Sigmoid colon (tissue), 7 donors: ENCODE results near the gene NOL9. TPM values are rescaled to one million over a fixed set of nuclear protein-coding genes. Genes with fewer than 3 reads are reported as not detected.

Experiments used
- DNase-seq: peaks from one replicate; pipeline ENCODE4 v3.0.0-alpha.2; 2019
- H3K27ac ChIP-seq, 4 donors: fragments of 200-600 bp; sonication (generic); one replicate each; pipeline ENCODE4 v1.5.1; 2016 to 2019; ENCODE audit warnings: mild to moderate bottlenecking in 1 of 4
- H3K27me3 ChIP-seq, 3 donors: fragments of 200-600 bp; sonication (generic); one replicate each; pipeline ENCODE4 v1.5.1; 2019; ENCODE audit warnings: mild to moderate bottlenecking in 1 of 3
- H3K36me3 ChIP-seq, 4 donors: fragments of 200-600 bp; sonication (generic); one replicate each; pipeline ENCODE4 v1.5.1; 2016 to 2019
- H3K4me1 ChIP-seq, 4 donors: fragments of 200-600 bp; sonication (generic); one replicate each; pipeline ENCODE4 v1.5.1; 2017 to 2019
- H3K4me3 ChIP-seq, 4 donors: fragments of 200-600 bp; sonication (generic); one replicate each; pipeline ENCODE4 v1.5.1; 2017 to 2019; ENCODE audit warnings: mild to moderate bottlenecking in 2 of 4, moderate library complexity in 1 of 4
- H3K9me3 ChIP-seq, 4 donors: fragments of 200-600 bp in 3 of 4; sonication (generic) in 3 of 4; one replicate each; pipeline versions ENCODE4 v1.5.1 to v1.6.1; 2013 to 2019
- EP300 ChIP-seq, 4 donors: sonication (generic); formaldehyde crosslinking; IDR thresholded peaks; one replicate each; pipeline ENCODE4 v1.6.1; 2017; ENCODE audit warnings: antibody characterized with exemption in 4 of 4
- POLR2A ChIP-seq, 2 donors: fragments of 450-650 bp; IDR thresholded peaks; one replicate each; pipeline ENCODE4 v1.6.1; 2016; ENCODE audit warnings: antibody characterized with exemption in 2 of 2, mild to moderate bottlenecking in 2 of 2, moderate library complexity in 2 of 2
- POLR2AphosphoS5 ChIP-seq, 4 donors: sonication (generic); formaldehyde crosslinking; IDR thresholded peaks; one replicate each; pipeline ENCODE4 v1.6.1; 2017; ENCODE audit warnings: antibody characterized with exemption in 4 of 4
- WGBS, 2 donors: extraction: QIAGEN DNeasy Blood & Tissue Kit; methylation state at CpG; one replicate each; pipeline ENCODE4 v1.1.7; 2013; 5-methylcytosine and 5-hydroxymethylcytosine counted together
- intact Hi-C: fragments of 100-400 bp; cut with DNase I; formaldehyde crosslinking; loops from one replicate; pipeline ENCODE4 v1.15.1; 2023
- polyA plus RNA-seq, 3 donors: library from polyadenylated mRNA; stranded (reverse); fragments of 200-250 nt; gene quantifications; one replicate each; pipeline ENCODE4 v1.2.3, GENCODE V29; 2013
- total RNA-seq, 4 donors: library from RNA; depleted of rRNA; stranded (reverse); fragments of >200 nt; gene quantifications; one replicate each; pipeline ENCODE4 v1.1.0, GENCODE V29; 2016
- TF ChIP-seq, protein P1 (sequence below), 4 experiments: fragments of 450-650 bp in 3 of 4; fragments of 200-600 bp in 1 of 4; IDR thresholded peaks; one replicate each; pipeline ENCODE4 v1.5.1; 2016 to 2019; ENCODE audit warnings: antibody characterized with exemption in 4 of 4, mild to moderate bottlenecking in 3 of 4, moderate library complexity in 2 of 4
- donor health status: healthy with polysubstance abuse.
- donor health status: Bipolar disorder and iron deficiency.
- donor health status: healthy.

NOL9 gene
- total and polyA plus RNA-seq, 7 donors = 1.2 to 29.6 (median 17.3) TPM

DNA sequence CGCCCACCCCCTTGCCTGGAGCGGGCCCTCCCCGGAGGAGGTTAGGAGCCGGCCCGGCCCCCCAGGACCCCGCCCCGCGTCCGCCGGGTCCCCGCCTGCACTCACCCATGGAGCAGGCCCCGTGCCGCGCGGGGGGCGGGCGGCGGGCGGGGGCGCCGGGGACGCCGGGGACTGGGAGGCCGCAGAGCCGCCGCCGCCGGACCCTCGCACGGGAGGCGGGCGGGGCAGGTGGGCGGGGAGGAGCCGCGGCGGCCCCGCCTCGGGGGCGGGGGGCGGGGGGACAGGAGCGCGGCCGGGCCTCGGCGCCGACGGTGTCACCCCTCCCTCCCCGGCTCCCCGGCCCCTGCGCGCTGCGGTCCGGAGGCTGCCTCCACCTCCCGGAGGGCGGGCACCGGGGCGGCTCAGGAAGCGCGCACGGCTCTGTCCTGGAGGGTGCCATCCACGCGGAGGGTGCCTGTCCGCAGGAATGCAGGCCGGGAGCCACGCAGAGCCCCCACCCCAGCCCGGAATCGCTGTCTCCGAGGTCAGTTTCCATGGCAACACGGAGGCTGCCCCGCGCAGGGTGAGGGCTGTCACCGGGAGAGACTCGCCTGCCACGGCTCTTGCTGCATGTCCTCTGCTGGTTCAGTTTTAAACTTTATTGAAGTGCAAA is 57.0 kb downstream of the NOL9 start:
- Histone ChIP-seq H3K4me1 (peaks cover 0 to 21% (median 17%) of the 10 kb centered on the region in 4 donors), H3K27me3 (peaks cover 0 to 19% (median 0%) of the 10 kb centered on the region in 3 donors), H3K27ac (peak overlapping the region; percentile 43 to 68 (median 53)), H3K9me3 (no peaks in the 10 kb centered on the region), H3K4me3 (peak overlapping the region; percentile 45 to 65 (median 58)), H3K36me3 (no peaks in the 10 kb centered on the region)
- WGBS, 2 donors = 1% methylated on average over 74 of the region's 74 CpGs
- intact Hi-C loops = no loop called here
- no peak for TF ChIP-seq POLR2AphosphoS5 (IDR thresholded peaks at IDR 0.05)
- TF ChIP-seq POLR2A (IDR thresholded peaks at IDR 0.05) = no peak
- TF ChIP-seq, protein P1, sequence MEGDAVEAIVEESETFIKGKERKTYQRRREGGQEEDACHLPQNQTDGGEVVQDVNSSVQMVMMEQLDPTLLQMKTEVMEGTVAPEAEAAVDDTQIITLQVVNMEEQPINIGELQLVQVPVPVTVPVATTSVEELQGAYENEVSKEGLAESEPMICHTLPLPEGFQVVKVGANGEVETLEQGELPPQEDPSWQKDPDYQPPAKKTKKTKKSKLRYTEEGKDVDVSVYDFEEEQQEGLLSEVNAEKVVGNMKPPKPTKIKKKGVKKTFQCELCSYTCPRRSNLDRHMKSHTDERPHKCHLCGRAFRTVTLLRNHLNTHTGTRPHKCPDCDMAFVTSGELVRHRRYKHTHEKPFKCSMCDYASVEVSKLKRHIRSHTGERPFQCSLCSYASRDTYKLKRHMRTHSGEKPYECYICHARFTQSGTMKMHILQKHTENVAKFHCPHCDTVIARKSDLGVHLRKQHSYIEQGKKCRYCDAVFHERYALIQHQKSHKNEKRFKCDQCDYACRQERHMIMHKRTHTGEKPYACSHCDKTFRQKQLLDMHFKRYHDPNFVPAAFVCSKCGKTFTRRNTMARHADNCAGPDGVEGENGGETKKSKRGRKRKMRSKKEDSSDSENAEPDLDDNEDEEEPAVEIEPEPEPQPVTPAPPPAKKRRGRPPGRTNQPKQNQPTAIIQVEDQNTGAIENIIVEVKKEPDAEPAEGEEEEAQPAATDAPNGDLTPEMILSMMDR (IDR thresholded peaks at IDR 0.05) = no peak
- no peak for TF ChIP-seq EP300 (IDR thresholded peaks at IDR 0.05)
- no peak for DNase-seq

DNA sequence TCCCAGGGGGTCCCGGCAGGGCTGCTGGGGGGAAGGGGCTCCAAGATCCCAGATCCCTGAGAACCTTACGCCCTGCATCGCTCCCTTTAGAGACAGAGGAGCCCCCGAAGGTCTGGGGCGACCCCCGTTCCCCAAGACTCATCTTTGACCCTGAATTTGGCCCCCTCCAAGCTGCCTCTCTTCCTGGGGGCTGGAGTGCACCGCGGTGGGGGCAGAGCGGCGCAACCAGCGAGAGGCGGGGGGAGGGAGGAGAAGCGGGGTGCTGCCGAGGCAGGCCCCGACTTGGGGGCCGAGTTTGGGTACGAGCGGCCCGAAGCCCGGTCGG is 57.5 kb downstream of the NOL9 start:
- no peak for DNase-seq
- TF ChIP-seq POLR2A (IDR thresholded peaks at IDR 0.05) (no peak), POLR2AphosphoS5 (IDR thresholded peaks at IDR 0.05) (no peak), EP300 (IDR thresholded peaks at IDR 0.05) (no peak)
- TF ChIP-seq, protein P1 (IDR thresholded peaks at IDR 0.05) = no peak
- intact Hi-C loops = no loop called here
- Histone ChIP-seq H3K36me3 (no peaks in the 10 kb centered on the region), H3K27ac (peak overlapping the region; percentile 43 to 68 (median 53)), H3K4me3 (peak overlapping the region; percentile 45 to 65 (median 58)), H3K4me1 (peaks cover 0 to 21% (median 17%) of the 10 kb centered on the region in 4 donors), H3K9me3 (no peaks in the 10 kb centered on the region), H3K27me3 (peaks cover 0 to 19% (median 0%) of the 10 kb centered on the region in 3 donors)
- WGBS, 2 donors = 3 to 8% methylated on average over 21 of the region's 21 CpGs

DNA sequence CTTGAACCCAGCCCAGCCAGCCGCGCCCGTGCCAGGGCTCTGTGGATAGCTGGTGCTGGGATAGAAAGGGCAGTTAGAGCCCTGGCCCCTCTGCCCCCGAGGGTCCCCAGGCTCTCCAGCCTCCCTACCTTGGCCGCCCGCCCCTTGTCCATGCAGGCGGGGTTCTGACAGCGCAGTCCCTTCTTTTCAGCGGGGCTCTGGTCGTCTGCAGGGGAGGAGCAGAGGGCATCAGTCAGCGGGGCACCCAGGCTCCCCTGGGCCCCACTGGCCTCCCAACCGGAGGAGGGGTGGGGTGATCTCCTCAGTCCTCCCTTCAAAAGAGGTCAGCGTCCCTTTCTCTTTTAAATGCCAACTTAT is 58.0 kb downstream of the NOL9 start:
- peak overlapping the region; percentile 45 to 65 (median 58) for H3K4me3 ChIP-seq
- intact Hi-C loops = no loop called here
- H3K4me1 ChIP-seq = peaks cover 0 to 21% (median 17%) of the 10 kb centered on the region in 4 donors
- WGBS, 2 donors = 16 to 30% methylated on average over 13 of the region's 13 CpGs
- peak overlapping the region in 3 of 4 donors; percentile 50 to 68 (median 56) for H3K27ac ChIP-seq
- H3K27me3 ChIP-seq = peaks cover 0 to 19% (median 0%) of the 10 kb centered on the region in 3 donors
- no peak for DNase-seq
- no peaks in the 10 kb centered on the region for H3K9me3 ChIP-seq
- H3K36me3 ChIP-seq = no peaks in the 10 kb centered on the region
- TF ChIP-seq, protein P1 (IDR thresholded peaks at IDR 0.05) = no peak
- TF ChIP-seq POLR2A (IDR thresholded peaks at IDR 0.05) = no peak
- TF ChIP-seq EP300 (IDR thresholded peaks at IDR 0.05) = no peak
- no peak for TF ChIP-seq POLR2AphosphoS5 (IDR thresholded peaks at IDR 0.05)

DNA sequence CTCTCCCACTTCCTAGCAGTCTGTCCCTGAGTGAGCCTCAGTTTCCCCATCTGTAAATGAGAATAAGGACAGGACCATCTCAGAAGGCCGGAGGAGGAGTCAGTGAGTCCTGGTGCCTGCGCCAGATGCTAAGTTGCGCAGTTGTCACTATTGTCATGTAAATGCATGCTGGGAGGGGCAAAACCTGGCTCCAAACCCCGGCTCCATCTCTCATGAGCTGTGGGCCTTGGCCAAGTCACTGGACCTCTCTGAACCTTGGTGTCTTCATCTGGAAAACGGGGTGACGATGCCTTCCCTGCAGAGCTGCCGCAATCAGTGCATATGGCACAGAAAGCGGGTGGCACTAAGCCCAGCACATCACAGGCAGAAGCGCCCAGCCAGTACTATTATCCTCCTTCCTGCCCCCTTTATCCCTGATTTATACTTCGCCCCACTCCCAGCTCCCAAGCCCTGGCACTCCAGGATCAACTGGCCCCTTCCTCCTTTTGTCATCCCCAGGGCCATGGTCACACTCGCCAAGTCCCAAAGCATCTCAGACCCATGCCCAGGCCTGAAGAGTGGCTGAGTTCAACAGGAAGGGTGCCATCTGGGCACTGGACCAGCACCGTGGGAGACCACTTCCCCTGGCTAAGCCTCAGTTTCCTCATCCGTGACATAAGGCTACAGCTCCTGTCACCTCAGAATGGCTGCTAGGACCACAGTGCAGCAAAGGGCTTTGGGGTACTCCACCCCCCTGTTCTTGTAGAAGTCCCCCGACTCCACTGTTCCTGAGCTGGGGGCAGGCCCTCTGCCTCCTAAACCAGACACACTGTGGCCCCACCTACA is 58.6 kb downstream of the NOL9 start:
- peak overlapping the region in 1 of 4 donors; percentile 65 for H3K4me3 ChIP-seq
- H3K36me3 ChIP-seq = no peaks in the 10 kb centered on the region
- 70 to 80% methylated on average over 14 of the region's 14 CpGs for WGBS, 2 donors
- H3K27ac ChIP-seq = no peak overlapping the region
- intact Hi-C loops = no loop called here
- no peaks in the 10 kb centered on the region for H3K9me3 ChIP-seq
- DNase-seq = no peak
- peaks cover 0 to 19% (median 2%) of the 10 kb centered on the region in 3 donors for H3K27me3 ChIP-seq
- TF ChIP-seq POLR2AphosphoS5 (IDR thresholded peaks at IDR 0.05) (no peak), POLR2A (IDR thresholded peaks at IDR 0.05) (no peak), EP300 (IDR thresholded peaks at IDR 0.05) (no peak)
- TF ChIP-seq, protein P1 (IDR thresholded peaks at IDR 0.05) = no peak
- H3K4me1 ChIP-seq = peaks cover 0 to 26% (median 22%) of the 10 kb centered on the region in 4 donors
